ENCODE measurements around the gene CSAG2. TPM values are rescaled to one million over a fixed set of nuclear protein-coding genes. Genes with fewer than 3 reads are reported as not detected.
"Not testable (repeated sequence)": the region's sequence is repeated elsewhere in the genome, so short reads cannot be mapped to it uniquely, and the experiment has no call there.

Gene CSAG2, protein sequence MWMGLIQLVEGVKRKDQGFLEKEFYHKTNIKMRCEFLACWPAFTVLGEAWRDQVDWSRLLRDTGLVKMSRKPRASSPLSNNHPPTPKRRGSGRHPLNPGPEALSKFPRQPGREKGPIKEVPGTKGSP
- polyA plus RNA-seq (ENCODE audit: insufficient read length in 3 of 3) = not detected

DNA sequence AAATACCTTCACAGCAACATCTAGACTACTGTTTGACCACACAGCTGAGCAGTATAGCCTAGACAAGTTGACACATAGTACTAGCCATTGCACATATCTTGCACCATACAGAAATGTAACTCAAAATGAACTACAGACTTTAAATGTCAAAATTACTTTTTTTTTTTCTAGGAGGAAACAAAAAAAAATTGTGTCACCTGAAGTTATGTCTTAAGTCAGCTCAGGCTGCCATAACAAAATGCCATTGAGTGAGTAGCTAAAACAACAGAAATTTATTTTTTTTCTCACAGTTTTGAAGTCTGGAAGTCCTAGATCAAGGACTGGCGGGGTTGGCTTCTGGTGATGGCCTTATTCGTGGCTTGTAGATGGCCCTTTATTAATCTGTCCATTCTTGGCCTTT lies at the start of gene CSAG2:
Gene CSAG2 (minus strand): TSS at position 101 of the 400 bp plus-strand sequence. CDS start 161 bp downstream, outside the sequence.
- not testable (repeated sequence) for DNase-seq (ENCODE audit: low read depth in 3 of 3, low spot score in 2 of 3)

GRCh38 chrX:152754871-152755270 lies 45.8 kb upstream of the CSAG2 start:
- not testable (repeated sequence) for DNase-seq (ENCODE audit: low read depth in 3 of 3, low spot score in 2 of 3)

DNA sequence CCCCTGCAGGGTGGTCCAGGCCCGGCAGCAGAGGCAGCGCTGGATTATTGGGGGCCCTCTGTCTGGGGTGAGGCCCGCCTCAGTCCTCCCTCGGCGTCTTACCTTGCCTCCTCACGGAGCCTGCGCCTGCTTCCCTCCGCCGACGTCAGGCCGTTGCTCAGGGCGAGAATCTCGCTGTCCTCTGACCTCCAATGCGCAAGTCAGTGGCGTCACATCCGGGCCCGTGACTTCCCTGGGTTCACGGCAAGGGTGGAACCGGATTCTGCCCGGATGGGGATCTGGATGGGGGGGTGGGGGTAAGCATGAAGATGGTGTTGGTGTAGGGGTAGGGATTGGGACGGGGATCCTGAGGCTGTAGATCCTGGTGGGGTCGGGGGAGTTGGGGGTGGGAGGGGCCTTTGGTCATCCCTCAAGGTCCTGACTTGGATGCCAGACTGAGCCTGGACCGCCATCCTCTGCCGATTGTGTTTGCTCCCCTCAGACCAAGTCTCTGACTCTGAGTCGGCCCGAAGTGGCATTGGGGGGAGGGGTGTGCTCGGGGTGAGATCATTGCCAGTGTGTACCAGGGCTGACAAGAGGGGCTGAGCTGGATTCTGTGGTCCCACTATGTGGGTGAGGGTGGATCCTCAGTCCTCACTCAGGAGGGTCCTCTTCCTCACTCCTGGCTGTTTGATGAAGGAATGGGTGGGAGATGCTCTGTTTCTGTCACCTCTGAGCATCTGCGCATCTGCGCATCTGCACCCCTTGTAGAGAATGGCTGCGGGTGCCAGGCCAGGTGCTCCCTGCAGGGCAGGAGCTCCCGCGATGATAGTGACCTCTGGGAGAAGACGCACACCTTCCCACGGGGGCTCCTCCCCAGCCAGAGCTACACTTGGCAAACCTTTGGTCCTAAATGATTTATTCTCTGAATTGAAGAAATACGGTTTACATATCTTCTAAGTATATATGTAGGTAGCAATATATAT lies 44.9 kb upstream of the CSAG2 start, which contains the start of gene MAGEA2:
Gene MAGEA2 (minus strand): TSS at position 157 of the 965 bp plus-strand sequence. CDS start 2,479 bp downstream, outside the sequence.
- not testable (repeated sequence) for DNase-seq (ENCODE audit: low read depth in 3 of 3, low spot score in 2 of 3)

DNA sequence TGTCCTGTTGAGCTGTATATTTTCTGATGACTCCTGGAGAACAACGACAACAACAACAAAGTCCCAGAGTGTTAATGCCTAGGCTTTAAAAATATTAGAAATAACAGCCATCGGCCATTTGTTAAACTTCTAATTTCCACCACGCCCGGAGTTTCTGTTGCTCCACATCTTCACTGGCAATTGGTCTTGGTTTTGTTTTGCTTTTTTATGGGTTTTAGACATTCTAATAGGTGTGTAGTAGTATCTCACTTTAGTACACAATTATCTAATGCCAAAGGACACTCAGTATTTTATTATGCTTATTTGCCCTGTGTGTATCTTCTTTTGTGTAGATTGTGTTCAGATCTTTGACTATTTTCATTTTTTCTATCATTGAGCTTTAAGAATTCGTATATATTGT lies 29.5 kb upstream of the CSAG2 start:
- DNase-seq (ENCODE audit: low read depth in 3 of 3, low spot score in 2 of 3) = no peak

DNA sequence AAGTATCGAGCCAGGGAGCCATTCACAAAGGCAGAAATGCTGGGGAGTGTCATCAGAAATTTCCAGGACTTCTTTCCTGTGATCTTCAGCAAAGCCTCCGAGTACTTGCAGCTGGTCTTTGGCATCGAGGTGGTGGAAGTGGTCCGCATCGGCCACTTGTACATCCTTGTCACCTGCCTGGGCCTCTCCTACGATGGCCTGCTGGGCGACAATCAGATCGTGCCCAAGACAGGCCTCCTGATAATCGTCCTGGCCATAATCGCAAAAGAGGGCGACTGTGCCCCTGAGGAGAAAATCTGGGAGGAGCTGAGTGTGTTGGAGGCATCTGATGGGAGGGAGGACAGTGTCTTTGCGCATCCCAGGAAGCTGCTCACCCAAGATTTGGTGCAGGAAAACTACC lies 27.5 kb upstream of the CSAG2 start:
- not testable (repeated sequence) for DNase-seq (ENCODE audit: low read depth in 3 of 3, low spot score in 2 of 3)

DNA sequence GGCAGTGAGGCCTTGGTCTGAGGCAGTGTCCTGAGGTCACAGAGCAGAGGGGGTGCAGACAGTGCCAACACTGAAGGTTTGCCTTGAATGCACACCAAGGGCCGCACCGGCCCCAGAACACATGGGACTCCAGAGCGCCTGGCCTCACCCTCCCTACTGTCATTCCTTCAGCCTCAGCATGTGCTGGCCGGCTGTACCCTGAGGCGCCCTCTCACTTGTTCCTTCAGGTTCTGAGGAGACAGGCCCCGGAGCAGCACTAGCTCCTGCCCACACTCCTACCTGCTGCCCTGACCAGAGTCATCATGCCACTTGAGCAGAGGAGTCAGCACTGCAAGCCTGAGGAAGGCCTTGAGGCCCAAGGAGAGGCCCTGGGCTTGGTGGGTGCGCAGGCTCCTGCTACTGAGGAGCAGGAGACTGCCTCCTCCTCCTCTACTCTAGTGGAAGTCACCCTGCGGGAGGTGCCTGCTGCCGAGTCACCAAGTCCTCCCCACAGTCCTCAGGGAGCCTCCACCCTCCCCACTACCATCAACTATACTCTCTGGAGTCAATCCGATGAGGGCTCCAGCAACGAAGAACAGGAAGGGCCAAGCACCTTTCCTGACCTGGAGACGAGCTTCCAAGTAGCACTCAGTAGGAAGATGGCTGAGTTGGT lies 26.9 kb upstream of the CSAG2 start:
- no peak for DNase-seq (ENCODE audit: low read depth in 3 of 3, low spot score in 2 of 3)

- DNase-seq (ENCODE audit: low read depth in 3 of 3, low spot score in 2 of 3) = no peak
Observed at GRCh38 chrX:152735101-152735500, 26.0 kb upstream of the CSAG2 start.

DNA sequence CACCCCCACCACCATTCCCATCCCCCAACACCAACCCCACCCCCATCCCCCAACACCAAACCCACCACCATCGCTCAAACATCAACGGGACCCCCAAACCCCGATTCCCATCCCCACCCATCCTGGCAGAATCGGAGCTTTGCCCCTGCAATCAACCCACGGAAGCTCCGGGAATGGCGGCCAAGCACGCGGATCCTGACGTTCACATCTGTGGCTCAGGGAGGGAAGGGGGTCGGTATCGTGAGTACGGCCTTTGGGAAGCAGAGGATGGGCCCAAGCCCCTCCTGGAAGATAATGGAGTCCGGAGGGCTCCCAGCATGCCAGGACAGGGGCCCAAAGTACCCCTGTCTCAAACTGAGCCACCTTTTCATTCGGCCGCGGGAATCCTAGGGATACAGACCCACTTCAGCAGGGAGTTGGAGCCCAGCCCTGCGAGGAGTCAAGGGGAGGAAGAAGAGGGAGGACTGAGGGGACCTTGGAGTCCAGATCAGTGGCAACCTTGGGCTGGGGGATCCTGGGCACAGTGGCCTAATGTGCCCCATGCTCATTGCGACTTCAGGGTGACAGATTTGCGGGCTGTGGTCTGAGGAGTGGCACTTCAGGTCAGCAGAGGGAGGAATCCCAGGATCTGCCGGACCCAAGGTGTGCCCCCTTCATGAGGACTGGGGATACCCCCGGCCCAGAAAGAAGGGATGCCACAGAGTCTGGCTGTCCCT lies 25.2 kb upstream of the CSAG2 start:
- DNase-seq (ENCODE audit: low read depth in 3 of 3, low spot score in 2 of 3) = not testable (repeated sequence)

DNA sequence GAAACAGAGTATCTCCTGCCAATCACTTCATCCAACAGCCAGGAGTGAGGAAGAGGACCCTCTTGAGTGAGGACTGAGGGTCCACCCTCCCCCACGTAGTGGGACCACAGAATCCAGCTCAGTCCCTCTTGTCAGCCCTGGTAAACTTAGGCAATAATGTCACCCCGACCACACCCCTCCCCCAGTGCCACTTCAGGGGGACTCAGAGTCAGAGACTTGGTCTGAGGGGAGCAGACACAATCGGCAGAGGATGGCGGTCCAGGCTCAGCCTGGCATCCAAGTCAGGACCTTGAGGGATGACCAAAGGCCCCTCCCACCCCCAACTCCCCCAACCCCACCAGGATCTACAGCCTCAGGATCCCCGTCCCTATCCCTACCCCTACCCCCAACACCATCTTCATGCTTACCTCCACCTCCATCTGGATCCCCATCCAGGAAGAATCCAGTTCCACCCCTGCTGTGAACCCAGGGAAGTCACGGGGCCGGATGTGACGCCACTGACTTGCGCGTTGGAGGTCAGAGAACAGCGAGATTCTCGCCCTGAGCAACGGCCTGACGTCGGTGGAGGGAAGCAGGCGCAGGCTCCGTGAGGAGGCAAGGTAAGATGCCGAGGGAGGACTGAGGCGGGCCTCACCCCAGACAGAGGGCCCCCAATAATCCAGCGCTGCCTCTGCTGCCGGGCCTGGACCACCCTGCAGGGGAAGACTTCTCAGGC lies 24.3 kb upstream of the CSAG2 start, which contains the start of the genes CSAG1 and MAGEA12:
Gene CSAG1 (minus strand): TSS at position 461 of the 715 bp plus-strand sequence. CDS start 1,261 bp downstream, outside the sequence.
Gene MAGEA12 (plus strand): TSS at position 497 of the 715 bp plus-strand sequence. CDS start 2,405 bp downstream, outside the sequence.
- DNase-seq (ENCODE audit: low read depth in 3 of 3, low spot score in 2 of 3) = no peak

GRCh38 chrX:152725409-152725808 lies 16.3 kb upstream of the CSAG2 start:
- no peak for DNase-seq (ENCODE audit: low read depth in 3 of 3, low spot score in 2 of 3)

DNA sequence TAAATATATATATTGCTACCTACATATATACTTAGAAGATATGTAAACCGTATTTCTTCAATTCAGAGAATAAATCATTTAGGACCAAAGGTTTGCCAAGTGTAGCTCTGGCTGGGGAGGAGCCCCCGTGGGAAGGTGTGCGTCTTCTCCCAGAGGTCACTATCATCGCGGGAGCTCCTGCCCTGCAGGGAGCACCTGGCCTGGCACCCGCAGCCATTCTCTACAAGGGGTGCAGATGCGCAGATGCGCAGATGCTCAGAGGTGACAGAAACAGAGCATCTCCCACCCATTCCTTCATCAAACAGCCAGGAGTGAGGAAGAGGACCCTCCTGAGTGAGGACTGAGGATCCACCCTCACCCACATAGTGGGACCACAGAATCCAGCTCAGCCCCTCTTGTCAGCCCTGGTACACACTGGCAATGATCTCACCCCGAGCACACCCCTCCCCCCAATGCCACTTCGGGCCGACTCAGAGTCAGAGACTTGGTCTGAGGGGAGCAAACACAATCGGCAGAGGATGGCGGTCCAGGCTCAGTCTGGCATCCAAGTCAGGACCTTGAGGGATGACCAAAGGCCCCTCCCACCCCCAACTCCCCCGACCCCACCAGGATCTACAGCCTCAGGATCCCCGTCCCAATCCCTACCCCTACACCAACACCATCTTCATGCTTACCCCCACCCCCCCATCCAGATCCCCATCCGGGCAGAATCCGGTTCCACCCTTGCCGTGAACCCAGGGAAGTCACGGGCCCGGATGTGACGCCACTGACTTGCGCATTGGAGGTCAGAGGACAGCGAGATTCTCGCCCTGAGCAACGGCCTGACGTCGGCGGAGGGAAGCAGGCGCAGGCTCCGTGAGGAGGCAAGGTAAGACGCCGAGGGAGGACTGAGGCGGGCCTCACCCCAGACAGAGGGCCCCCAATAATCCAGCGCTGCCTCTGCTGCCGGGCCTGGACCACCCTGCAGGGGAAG lies 5.0 kb upstream of the CSAG2 start, which contains the start of gene MAGEA2B:
Gene MAGEA2B (plus strand): TSS at position 814 of the 973 bp plus-strand sequence. CDS start 2,479 bp downstream, outside the sequence.
- DNase-seq (ENCODE audit: low read depth in 3 of 3, low spot score in 2 of 3) = not testable (repeated sequence)

GRCh38 chrX:152713195-152713594 lies 4.1 kb upstream of the CSAG2 start:
- DNase-seq (ENCODE audit: low read depth in 3 of 3, low spot score in 2 of 3) = not testable (repeated sequence)

DNA sequence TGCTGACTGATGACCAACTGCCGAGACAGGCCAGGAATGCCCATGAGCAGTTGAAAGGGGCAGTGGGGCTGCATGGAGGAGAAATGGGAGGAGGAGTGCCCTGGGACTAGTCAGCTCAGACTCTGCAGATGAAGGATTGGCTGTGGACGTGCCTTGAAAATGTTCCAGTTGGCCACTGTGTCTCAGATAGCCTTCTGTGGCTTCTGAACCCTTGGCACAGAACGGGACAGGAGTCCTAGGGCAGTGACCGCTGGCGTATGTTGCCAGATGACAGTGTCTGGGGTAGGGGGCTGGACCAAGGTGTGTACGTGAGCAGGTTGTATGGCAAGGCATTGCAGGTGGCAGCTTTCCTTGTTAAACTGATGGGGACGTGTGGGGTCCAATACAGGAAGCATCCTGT lies 2.6 kb downstream of the CSAG2 start:
- not testable (repeated sequence) for DNase-seq (ENCODE audit: low read depth in 3 of 3, low spot score in 2 of 3)

GRCh38 chrX:152700390-152700789 lies 8.7 kb downstream of the CSAG2 start:
- not testable (repeated sequence) for DNase-seq (ENCODE audit: low read depth in 3 of 3, low spot score in 2 of 3)

DNA sequence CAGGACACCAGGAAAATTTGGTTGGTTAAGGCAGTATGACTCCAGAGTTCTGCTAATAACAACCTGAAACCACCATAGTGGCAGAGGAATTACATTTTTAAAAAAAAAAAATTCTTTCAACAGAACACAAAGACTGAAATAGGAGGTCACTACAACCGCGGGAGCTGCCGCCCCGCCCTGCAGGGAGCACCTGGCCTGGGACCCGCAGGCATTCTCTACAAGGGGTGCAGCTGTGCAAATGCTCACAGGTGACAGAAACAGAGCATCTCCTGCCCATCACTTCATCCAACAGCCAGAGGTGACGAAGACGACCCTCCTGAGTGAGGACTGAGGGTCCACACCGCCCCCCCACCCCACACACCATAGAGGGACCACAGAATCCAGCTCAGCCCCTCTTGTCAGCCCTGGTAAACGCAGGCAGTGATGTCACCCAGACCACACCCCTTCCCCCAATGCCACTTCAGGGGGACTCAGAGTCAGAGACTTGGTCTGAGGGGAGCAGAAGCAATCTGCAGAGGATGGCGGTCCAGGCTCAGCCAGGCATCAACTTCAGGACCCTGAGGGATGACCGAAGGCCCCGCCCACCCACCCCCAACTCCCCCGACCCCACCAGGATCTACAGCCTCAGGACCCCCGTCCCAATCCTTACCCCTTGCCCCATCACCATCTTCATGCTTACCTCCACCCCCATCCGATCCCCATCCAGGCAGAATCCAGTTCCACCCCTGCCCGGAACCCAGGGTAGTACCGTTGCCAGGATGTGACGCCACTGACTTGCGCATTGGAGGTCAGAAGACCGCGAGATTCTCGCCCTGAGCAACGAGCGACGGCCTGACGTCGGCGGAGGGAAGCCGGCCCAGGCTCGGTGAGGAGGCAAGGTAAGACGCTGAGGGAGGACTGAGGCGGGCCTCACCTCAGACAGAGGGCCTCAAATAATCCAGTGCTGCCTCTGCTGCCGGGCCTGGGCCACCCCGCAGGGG lies 10.8 kb downstream of the CSAG2 start, which contains the start of gene MAGEA3:
Gene MAGEA3 (plus strand): TSS at position 843 of the 980 bp plus-strand sequence. CDS start 2,039 bp downstream, outside the sequence.
- not testable (repeated sequence) for DNase-seq (ENCODE audit: low read depth in 3 of 3, low spot score in 2 of 3)

DNA sequence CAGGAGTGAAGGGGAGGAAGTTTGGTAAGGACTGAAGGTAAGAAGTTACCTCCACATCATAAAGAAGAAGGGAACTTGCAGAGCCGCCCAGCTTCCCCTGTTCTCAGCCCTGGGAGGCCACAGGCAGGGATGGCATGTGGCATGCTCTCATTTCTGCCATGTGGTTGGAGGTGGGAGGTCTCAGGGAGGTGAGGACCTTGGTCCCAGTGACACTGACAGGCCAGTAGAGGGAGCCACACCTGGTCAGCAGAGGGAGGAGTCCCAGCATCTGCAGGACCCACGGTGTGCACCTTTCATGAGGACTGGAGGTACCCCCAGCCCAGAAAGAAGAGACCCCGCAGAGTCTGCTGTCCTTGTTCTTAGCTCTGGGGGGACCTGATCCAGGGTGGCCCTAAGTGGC lies 28.1 kb downstream of the CSAG2 start:
- not testable (repeated sequence) for DNase-seq (ENCODE audit: low read depth in 3 of 3, low spot score in 2 of 3)

DNA sequence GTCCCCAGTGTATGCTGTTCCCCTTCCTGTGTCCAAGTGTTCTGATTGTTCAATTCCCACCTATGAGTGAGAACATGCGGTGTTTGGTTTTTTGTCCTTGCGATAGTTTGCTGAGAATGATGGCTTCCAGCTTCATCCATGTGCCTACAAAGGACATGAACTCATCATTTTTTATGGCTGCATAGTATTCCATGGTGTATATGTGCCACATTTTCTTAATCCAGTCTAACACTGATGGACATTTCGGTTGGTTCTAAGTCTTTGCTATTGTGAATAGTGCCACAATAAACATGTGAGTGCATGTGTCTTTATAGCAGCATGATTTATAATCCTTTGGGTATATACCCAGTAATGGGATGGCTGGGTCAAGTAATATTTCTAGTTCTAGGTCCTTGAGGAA lies 34.4 kb downstream of the CSAG2 start:
- not testable (repeated sequence) for DNase-seq (ENCODE audit: low read depth in 3 of 3, low spot score in 2 of 3)
